HL-60 (cell line): ENCODE results near the gene EPN3.
A peak's percentile ranks its signal among the peaks of the same experiment; 100 is the strongest.

Source experiments
- GABPA ChIP-seq: IDR thresholded peaks from 2 replicates; pipeline ENCODE4 v1.6.1; 2012; ENCODE audit warnings: low read depth
- POLR2AphosphoS5 ChIP-seq: IDR thresholded peaks from 2 replicates; pipeline ENCODE4 v1.6.1; 2012; ENCODE audit warnings: low read depth
- SPI1 ChIP-seq: IDR thresholded peaks from 2 replicates; pipeline ENCODE4 v1.6.1; 2012; ENCODE audit warnings: low read depth, mild to moderate bottlenecking, borderline replicate concordance
- TF ChIP-seq, protein P1 (sequence below): IDR thresholded peaks from one replicate; pipeline ENCODE4 v1.5.1; 2011; ENCODE audit warnings: low read length, control low read depth, inconsistent platforms; ENCODE audit not compliant: insufficient read depth
- TF ChIP-seq, protein P2 (sequence below): IDR thresholded peaks from 2 replicates; pipeline ENCODE4 v1.6.1; 2012; ENCODE audit warnings: low read depth; ENCODE audit not compliant: insufficient replicate concordance

DNA sequence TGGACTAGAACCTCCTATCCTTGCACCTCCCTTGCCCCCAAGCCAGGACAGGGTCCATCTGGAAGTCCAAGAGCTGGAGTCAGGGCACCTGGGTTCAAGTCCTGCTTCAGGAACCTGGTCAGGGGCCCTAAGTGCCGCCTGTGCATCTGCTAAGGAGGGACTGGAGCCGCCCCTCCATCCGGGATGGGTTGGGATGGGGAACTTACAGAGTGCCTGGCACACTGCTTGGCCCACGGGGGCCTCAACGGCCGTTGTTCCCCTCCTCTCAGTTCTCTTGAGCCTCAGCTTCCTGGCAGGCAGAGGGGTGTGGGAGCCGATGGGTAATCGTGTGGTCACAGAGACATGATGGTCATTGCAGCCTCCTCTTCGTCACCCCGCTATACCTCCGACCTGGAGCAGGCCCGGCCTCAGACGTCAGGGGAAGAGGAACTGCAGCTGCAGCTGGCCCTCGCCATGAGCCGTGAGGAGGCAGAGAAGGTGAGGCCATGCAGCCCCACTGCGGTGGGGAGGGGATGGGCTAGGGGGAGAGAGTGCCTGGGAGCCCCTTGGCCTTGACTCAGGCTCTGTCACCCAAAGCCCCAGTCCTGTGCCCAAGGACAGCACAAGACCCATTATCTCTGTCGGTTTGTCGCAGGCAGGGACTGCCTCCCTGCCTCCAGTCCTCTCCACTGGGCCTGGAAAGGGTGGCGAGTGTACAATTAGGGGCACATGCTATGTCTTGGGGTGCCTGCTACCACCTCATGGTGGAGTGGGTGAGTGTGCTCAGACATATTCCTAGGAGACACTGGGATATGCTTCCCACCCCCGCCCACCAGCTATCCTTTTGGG, 5.4 kb downstream of the EPN3 start:
- TF ChIP-seq, protein P1, sequence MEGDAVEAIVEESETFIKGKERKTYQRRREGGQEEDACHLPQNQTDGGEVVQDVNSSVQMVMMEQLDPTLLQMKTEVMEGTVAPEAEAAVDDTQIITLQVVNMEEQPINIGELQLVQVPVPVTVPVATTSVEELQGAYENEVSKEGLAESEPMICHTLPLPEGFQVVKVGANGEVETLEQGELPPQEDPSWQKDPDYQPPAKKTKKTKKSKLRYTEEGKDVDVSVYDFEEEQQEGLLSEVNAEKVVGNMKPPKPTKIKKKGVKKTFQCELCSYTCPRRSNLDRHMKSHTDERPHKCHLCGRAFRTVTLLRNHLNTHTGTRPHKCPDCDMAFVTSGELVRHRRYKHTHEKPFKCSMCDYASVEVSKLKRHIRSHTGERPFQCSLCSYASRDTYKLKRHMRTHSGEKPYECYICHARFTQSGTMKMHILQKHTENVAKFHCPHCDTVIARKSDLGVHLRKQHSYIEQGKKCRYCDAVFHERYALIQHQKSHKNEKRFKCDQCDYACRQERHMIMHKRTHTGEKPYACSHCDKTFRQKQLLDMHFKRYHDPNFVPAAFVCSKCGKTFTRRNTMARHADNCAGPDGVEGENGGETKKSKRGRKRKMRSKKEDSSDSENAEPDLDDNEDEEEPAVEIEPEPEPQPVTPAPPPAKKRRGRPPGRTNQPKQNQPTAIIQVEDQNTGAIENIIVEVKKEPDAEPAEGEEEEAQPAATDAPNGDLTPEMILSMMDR, result no peak
- TF ChIP-seq POLR2AphosphoS5 (no peak), SPI1 (peak; percentile 34; the same call in 1 of the 2 replicates), GABPA (no peak)
- TF ChIP-seq, protein P2, sequence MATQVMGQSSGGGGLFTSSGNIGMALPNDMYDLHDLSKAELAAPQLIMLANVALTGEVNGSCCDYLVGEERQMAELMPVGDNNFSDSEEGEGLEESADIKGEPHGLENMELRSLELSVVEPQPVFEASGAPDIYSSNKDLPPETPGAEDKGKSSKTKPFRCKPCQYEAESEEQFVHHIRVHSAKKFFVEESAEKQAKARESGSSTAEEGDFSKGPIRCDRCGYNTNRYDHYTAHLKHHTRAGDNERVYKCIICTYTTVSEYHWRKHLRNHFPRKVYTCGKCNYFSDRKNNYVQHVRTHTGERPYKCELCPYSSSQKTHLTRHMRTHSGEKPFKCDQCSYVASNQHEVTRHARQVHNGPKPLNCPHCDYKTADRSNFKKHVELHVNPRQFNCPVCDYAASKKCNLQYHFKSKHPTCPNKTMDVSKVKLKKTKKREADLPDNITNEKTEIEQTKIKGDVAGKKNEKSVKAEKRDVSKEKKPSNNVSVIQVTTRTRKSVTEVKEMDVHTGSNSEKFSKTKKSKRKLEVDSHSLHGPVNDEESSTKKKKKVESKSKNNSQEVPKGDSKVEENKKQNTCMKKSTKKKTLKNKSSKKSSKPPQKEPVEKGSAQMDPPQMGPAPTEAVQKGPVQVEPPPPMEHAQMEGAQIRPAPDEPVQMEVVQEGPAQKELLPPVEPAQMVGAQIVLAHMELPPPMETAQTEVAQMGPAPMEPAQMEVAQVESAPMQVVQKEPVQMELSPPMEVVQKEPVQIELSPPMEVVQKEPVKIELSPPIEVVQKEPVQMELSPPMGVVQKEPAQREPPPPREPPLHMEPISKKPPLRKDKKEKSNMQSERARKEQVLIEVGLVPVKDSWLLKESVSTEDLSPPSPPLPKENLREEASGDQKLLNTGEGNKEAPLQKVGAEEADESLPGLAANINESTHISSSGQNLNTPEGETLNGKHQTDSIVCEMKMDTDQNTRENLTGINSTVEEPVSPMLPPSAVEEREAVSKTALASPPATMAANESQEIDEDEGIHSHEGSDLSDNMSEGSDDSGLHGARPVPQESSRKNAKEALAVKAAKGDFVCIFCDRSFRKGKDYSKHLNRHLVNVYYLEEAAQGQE, result no peak
